Smooth muscle cell (in vitro differentiated cells): ENCODE results near the gene SPDYE5. TPM values are rescaled to one million over a fixed set of nuclear protein-coding genes. Genes with fewer than 3 reads are reported as not detected.
"Not testable (repeated sequence)": the region's sequence is repeated elsewhere in the genome, so short reads cannot be mapped to it uniquely, and the experiment has no call there.

Experiments used
- DNase-seq: peaks from one replicate; lab custom pipeline; 2025; ENCODE audit not compliant: unreplicated experiment; lab: John Stamatoyannopoulos, UW
- H2AFZ ChIP-seq: fragments of 200-600 bp; sonication (generic); 2 replicates; pipeline ENCODE4 v1.6.0; 2016; ENCODE audit warnings: antibody characterized with exemption, low read depth, mild to moderate bottlenecking
- H3F3A ChIP-seq: fragments of 200-600 bp; sonication (generic); 2 replicates; pipeline ENCODE4 v1.6.0; 2017; ENCODE audit warnings: antibody characterized with exemption, low read depth
- H3K27ac ChIP-seq: fragments of 200-600 bp; sonication (generic); 2 replicates; pipeline ENCODE4 v1.5.1; 2016; ENCODE audit warnings: low read depth, mild to moderate bottlenecking
- H3K27me3 ChIP-seq: fragments of 200-600 bp; sonication (generic); 2 replicates; pipeline ENCODE4 v1.6.1; 2016; ENCODE audit warnings: low read depth, mild to moderate bottlenecking
- H3K36me3 ChIP-seq: fragments of 200-600 bp; sonication (generic); 2 replicates; pipeline ENCODE4 v1.5.1; 2016; ENCODE audit warnings: low read depth
- H3K4me1 ChIP-seq: fragments of 200-600 bp; sonication (generic); 2 replicates; pipeline ENCODE4 v1.5.1; 2016; ENCODE audit warnings: low read depth
- H3K4me2 ChIP-seq: fragments of 200-600 bp; sonication (generic); 2 replicates; pipeline ENCODE4 v1.6.0; 2016; ENCODE audit warnings: mild to moderate bottlenecking
- H3K4me3 ChIP-seq: fragments of 200-600 bp; sonication (generic); 2 replicates; pipeline ENCODE4 v1.5.1; 2016; ENCODE audit warnings: mild to moderate bottlenecking
- H3K79me2 ChIP-seq: fragments of 200-600 bp; sonication (generic); 2 replicates; pipeline ENCODE4 v1.6.0; 2016; ENCODE audit warnings: low read depth, mild to moderate bottlenecking
- H3K9ac ChIP-seq: fragments of 200-600 bp; sonication (generic); 2 replicates; pipeline ENCODE4 v1.6.0; 2016; ENCODE audit warnings: low read depth
- H3K9me3 ChIP-seq: fragments of 200-600 bp; sonication (generic); replicated peaks from 2 replicates; pipeline ENCODE4 v1.5.1; 2016; ENCODE audit warnings: low read depth
- H4K20me1 ChIP-seq: fragments of 200-600 bp; sonication (generic); 2 replicates; pipeline ENCODE4 v1.6.0; 2016; ENCODE audit warnings: low read depth
- CTCF ChIP-seq: fragments of 200-600 bp; sonication (generic); IDR thresholded peaks from 2 replicates; pipeline ENCODE4 v1.5.1; 2017; ENCODE audit warnings: borderline replicate concordance, mild to moderate bottlenecking, antibody characterized with exemption; ENCODE audit not compliant: insufficient read depth, poor library complexity, severe bottlenecking
- WGBS: methylation state at CpG from one replicate; pipeline ENCODE4 v1.1.7; 2016; ENCODE audit warnings: low lambda C conversion rate; 5-methylcytosine and 5-hydroxymethylcytosine counted together
- polyA plus RNA-seq: library from polyadenylated mRNA; unstranded; fragments of >200 nt; fragmentation: Nextera tagmentation; extraction: Ambion mirVana; gene quantifications from 2 replicates; pipeline ENCODE4 v1.2.1, GENCODE V29; 2016
- total RNA-seq: library from RNA; depleted of rRNA; stranded (reverse); fragments of >200 nt; gene quantifications from 2 replicates; pipeline ENCODE4 v1.2.3, GENCODE V29; 2014

Gene SPDYE5
- total and polyA plus RNA-seq, 2 experiments from 2014 or later = 0.22 TPM; not detected in 1

GRCh38 chr7:75527224-75527722, 35.2 kb downstream of the SPDYE5 start:
- Histone ChIP-seq H4K20me1 (peaks cover 29% of the 10 kb centered on the region), H3K9ac (peak overlapping the region; percentile 86), H2AFZ (peak overlapping the region; percentile 77), H3K4me2 (peak overlapping the region; percentile 99), H3K4me1 (peaks cover 14% of the 10 kb centered on the region), H3K79me2 (peaks cover 47% of the 10 kb centered on the region), H3K36me3 (peaks cover 16% of the 10 kb centered on the region), H3K4me3 (peak overlapping the region; percentile 84), H3K27ac (peak overlapping the region; percentile 62)
- WGBS = 2% methylated on average over 33 of the region's 37 CpGs
- H3K27me3 ChIP-seq, H3F3A ChIP-seq, H3K9me3 ChIP-seq, DNase-seq: not testable (repeated sequence)

GRCh38 chr7:75531359-75531821, 39.3 kb downstream of the SPDYE5 start:
- H3K36me3 ChIP-seq = no peaks in the 10 kb centered on the region
- H3K27ac ChIP-seq = no peak overlapping the region
- no peak for DNase-seq
- no peak overlapping the region for H3K9ac ChIP-seq
- H3K79me2 ChIP-seq = peaks cover 12% of the 10 kb centered on the region
- no peaks in the 10 kb centered on the region for H3K27me3 ChIP-seq
- peaks cover 10% of the 10 kb centered on the region for H4K20me1 ChIP-seq
- H3K4me3 ChIP-seq = no peak overlapping the region
- 26% methylated on average over 6 of the region's 6 CpGs for WGBS
- no peak overlapping the region for H2AFZ ChIP-seq
- peaks cover 12% of the 10 kb centered on the region for H3K4me1 ChIP-seq
- H3K9me3 ChIP-seq = no peaks in the 10 kb centered on the region
- no peak for TF ChIP-seq CTCF
- no peak overlapping the region for H3K4me2 ChIP-seq
- H3F3A ChIP-seq = peaks cover 17% of the 10 kb centered on the region

- H3K79me2 ChIP-seq = no peaks in the 10 kb centered on the region
- no peak overlapping the region for H3K27ac ChIP-seq
- H3K4me2 ChIP-seq = no peak overlapping the region
- TF ChIP-seq CTCF = no peak
- peaks cover 5% of the 10 kb centered on the region for H3K4me1 ChIP-seq
- H2AFZ ChIP-seq = no peak overlapping the region
- H4K20me1 ChIP-seq = no peaks in the 10 kb centered on the region
- no peak overlapping the region for H3K9ac ChIP-seq
- 99% methylated on average over 4 of the region's 4 CpGs for WGBS
- H3K9me3 ChIP-seq = no peaks in the 10 kb centered on the region
- H3K27me3 ChIP-seq = no peaks in the 10 kb centered on the region
- no peaks in the 10 kb centered on the region for H3K36me3 ChIP-seq
- DNase-seq = no peak
- no peak overlapping the region for H3K4me3 ChIP-seq
- H3F3A ChIP-seq = peaks cover 17% of the 10 kb centered on the region
Measured at GRCh38 chr7:75532639-75533038, 40.5 kb downstream of the SPDYE5 start.

- H4K20me1 ChIP-seq = no peaks in the 10 kb centered on the region
- TF ChIP-seq CTCF = no peak
- peaks cover 17% of the 10 kb centered on the region for H3F3A ChIP-seq
- H3K4me3 ChIP-seq = no peak overlapping the region
- 98% methylated on average over 6 of the region's 6 CpGs for WGBS
- H3K27me3 ChIP-seq = no peaks in the 10 kb centered on the region
- H3K9ac ChIP-seq = no peak overlapping the region
- H3K36me3 ChIP-seq = no peaks in the 10 kb centered on the region
- H3K9me3 ChIP-seq = no peaks in the 10 kb centered on the region
- no peak for DNase-seq
- H3K27ac ChIP-seq = no peak overlapping the region
- no peak overlapping the region for H2AFZ ChIP-seq
- H3K4me2 ChIP-seq = no peak overlapping the region
- H3K79me2 ChIP-seq = no peaks in the 10 kb centered on the region
- H3K4me1 ChIP-seq = peaks cover 5% of the 10 kb centered on the region
Measured at GRCh38 chr7:75533926-75534325, 41.8 kb downstream of the SPDYE5 start.
